ENCODE results near the gene SARS2. TPM values are rescaled to one million over a fixed set of nuclear protein-coding genes. Genes with fewer than 3 reads are reported as not detected.
"Not testable (repeated sequence)": the region's sequence is repeated elsewhere in the genome, so short reads cannot be mapped to it uniquely, and the experiment has no call there.

The SARS2 gene
- total RNA-seq, 2 donors from 2014 or later = 53.2 to 60.2 TPM

DNA sequence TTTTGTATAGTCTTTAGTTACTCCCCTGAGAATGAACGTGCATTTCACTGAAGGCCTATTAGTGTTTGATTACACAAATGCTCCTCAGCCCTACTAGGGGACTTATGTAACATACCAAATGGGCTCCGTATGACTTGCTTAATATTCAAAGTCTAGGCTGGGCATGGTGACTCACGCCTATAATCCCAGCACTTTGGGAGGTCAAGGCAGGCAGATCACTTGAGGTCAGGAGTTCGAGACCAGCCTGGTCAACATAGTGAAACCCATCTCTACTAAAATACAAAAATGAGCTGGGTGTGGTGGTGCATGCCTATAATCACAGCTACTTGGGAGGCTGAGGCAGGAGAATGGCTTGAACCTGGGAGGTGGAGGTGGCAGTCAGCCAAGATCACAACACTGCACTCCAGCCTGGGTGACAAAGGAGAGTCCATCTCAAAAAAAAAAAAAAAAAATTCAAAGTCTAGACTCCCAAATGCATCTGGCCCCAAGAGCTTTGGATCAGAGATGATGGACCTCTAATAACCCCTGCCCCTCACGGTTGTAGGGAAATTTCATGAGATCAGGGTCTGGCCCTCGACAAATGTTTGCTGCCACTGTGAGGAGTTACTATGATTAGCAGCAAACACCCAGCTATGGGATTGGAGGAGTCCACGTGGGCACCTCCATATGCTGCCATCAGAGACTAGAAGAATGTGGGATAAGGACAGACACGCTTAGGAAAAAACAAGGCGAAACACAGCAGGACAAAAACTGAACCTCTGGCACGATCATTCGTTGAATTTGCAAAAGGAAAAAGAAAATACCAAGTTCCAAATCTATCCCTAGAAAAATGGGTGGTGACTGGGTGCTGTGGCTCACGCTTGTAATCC is 40.3 kb upstream of the SARS2 start:
- WGBS, 2 experiments (ENCODE audit: insufficient coverage in 1 of 2, insufficient read length in 1 of 2) = 94 to 98% methylated on average over 8 to 12 of the region's 12 CpGs
- peaks cover 7% of the 10 kb centered on the region for H3K4me1 Mint-ChIP-seq
- H3K36me3 Mint-ChIP-seq (ENCODE audit: low read depth) = peaks cover 35% of the 10 kb centered on the region
- Histone ChIP-seq H3K9ac (ENCODE audit: extremely low read depth, low read length, poor library complexity, severe bottlenecking) (no peak overlapping the region), H3K9me3 (ENCODE audit: control insufficient read depth, low read length) (no peaks in the 10 kb centered on the region), H3K36me3 (ENCODE audit: control insufficient read depth, insufficient read depth, low read length) (peaks cover 23% of the 10 kb centered on the region), H3K4me1 (ENCODE audit: control insufficient read depth, insufficient read depth, low read length) (no peaks in the 10 kb centered on the region), H3K27ac (ENCODE audit: low read depth, low read length) (no peak overlapping the region), H3K4me3 (ENCODE audit: low read length) (no peak overlapping the region), H3K27me3 (ENCODE audit: control insufficient read depth, insufficient read depth, low read length, poor library complexity, severe bottlenecking) (no peaks in the 10 kb centered on the region)
- H3K27me3 Mint-ChIP-seq (ENCODE audit: insufficient read depth) = no peaks in the 10 kb centered on the region
- H3K9me3 Mint-ChIP-seq = no peaks in the 10 kb centered on the region
- no peak for DNase-seq
- H3K27ac Mint-ChIP-seq = no peak overlapping the region
- H3K4me3 Mint-ChIP-seq = no peak overlapping the region
- TF ChIP-seq, protein P1, sequence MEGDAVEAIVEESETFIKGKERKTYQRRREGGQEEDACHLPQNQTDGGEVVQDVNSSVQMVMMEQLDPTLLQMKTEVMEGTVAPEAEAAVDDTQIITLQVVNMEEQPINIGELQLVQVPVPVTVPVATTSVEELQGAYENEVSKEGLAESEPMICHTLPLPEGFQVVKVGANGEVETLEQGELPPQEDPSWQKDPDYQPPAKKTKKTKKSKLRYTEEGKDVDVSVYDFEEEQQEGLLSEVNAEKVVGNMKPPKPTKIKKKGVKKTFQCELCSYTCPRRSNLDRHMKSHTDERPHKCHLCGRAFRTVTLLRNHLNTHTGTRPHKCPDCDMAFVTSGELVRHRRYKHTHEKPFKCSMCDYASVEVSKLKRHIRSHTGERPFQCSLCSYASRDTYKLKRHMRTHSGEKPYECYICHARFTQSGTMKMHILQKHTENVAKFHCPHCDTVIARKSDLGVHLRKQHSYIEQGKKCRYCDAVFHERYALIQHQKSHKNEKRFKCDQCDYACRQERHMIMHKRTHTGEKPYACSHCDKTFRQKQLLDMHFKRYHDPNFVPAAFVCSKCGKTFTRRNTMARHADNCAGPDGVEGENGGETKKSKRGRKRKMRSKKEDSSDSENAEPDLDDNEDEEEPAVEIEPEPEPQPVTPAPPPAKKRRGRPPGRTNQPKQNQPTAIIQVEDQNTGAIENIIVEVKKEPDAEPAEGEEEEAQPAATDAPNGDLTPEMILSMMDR (conservative IDR thresholded peaks at IDR 0.05) = no peak

- H3K27me3 ChIP-seq (ENCODE audit: control insufficient read depth, insufficient read depth, low read length, poor library complexity, severe bottlenecking); H3K9ac ChIP-seq (ENCODE audit: extremely low read depth, low read length, poor library complexity, severe bottlenecking); H3K27ac Mint-ChIP-seq; H3K9me3 Mint-ChIP-seq; H3K27me3 Mint-ChIP-seq (ENCODE audit: insufficient read depth); H3K27ac ChIP-seq (ENCODE audit: low read depth, low read length); DNase-seq; H3K4me3 ChIP-seq (ENCODE audit: low read length); H3K4me3 Mint-ChIP-seq; H3K9me3 ChIP-seq (ENCODE audit: control insufficient read depth, low read length); H3K4me1 ChIP-seq (ENCODE audit: control insufficient read depth, insufficient read depth, low read length); H3K4me1 Mint-ChIP-seq: not testable (repeated sequence)
- 95 to 98% methylated on average over 2 to 5 of the region's 5 CpGs for WGBS, 2 experiments (ENCODE audit: insufficient coverage in 1 of 2, insufficient read length in 1 of 2)
- H3K36me3 Mint-ChIP-seq (ENCODE audit: low read depth) = peaks cover 43% of the 10 kb centered on the region
- H3K36me3 ChIP-seq (ENCODE audit: control insufficient read depth, insufficient read depth, low read length) = peaks cover 26% of the 10 kb centered on the region
These were observed 35.6 kb upstream of the SARS2 start for GRCh38 chr19:38966149-38966548.

DNA sequence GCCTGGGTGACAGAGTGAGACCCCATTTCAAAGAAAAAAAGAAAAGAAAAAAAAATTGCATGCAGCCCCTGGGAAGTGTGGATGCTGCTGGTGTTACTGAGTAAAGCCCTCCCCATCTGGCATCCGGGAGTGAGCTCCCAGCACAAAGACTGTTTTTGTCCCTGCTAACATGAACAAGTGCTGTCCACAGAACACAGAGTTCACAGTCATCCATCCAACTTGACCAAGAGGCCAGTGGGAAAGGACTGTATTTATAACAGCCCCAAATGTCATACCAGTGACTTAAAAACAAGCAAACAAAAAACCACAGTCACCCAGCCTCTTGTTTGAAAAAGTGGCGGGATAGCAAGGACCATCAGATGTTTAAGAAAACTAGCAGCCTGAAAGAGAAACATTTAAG is 34.2 kb upstream of the SARS2 start:
- Histone ChIP-seq H3K9ac (ENCODE audit: extremely low read depth, low read length, poor library complexity, severe bottlenecking) (no peak overlapping the region), H3K9me3 (ENCODE audit: control insufficient read depth, low read length) (no peaks in the 10 kb centered on the region), H3K36me3 (ENCODE audit: control insufficient read depth, insufficient read depth, low read length) (peaks cover 22% of the 10 kb centered on the region), H3K27ac (ENCODE audit: low read depth, low read length) (no peak overlapping the region), H3K27me3 (ENCODE audit: control insufficient read depth, insufficient read depth, low read length, poor library complexity, severe bottlenecking) (no peaks in the 10 kb centered on the region), H3K4me3 (ENCODE audit: low read length) (no peak overlapping the region), H3K4me1 (ENCODE audit: control insufficient read depth, insufficient read depth, low read length) (no peaks in the 10 kb centered on the region)
- no peak for DNase-seq
- Mint-ChIP-seq H3K27ac (no peak overlapping the region), H3K36me3 (ENCODE audit: low read depth) (peaks cover 34% of the 10 kb centered on the region), H3K4me3 (no peak overlapping the region), H3K9me3 (no peaks in the 10 kb centered on the region), H3K27me3 (ENCODE audit: insufficient read depth) (no peaks in the 10 kb centered on the region), H3K4me1 (peaks cover 2% of the 10 kb centered on the region)
- TF ChIP-seq, protein P1 (conservative IDR thresholded peaks at IDR 0.05) = no peak
- WGBS, 2 experiments (ENCODE audit: insufficient coverage in 1 of 2, insufficient read length in 1 of 2) = 96% methylated on average over 2 of the region's 2 CpGs; no CpG with 5 or more reads in 1 of the 2 experiments
